GM12878 (cell line): ENCODE measurements around the gene ABI2. TPM values are rescaled to one million over a fixed set of nuclear protein-coding genes. Genes with fewer than 3 reads are reported as not detected.

Source experiments
- ATAC-seq: fragments of 200-7000 bp; cut with Tn5 transposase; 3 replicates; pipeline ENCODE4 v1.9.1; 2020; ENCODE audit warnings: mild to moderate bottlenecking, moderate library complexity
- BruUV-seq: library from RNA; stranded (reverse); fragments of 400-500 nt; replicated peaks from 2 replicates; lab custom pipeline; 2021; lab: Mats Ljungman, UMichigan
- CTCF ChIA-PET: fragments of 300-600 bp; sonication (Branson Sonifier 250); formaldehyde crosslinking; extraction: SDS; loops from one replicate; lab custom pipeline; 2021; ENCODE audit warnings: inconsistent platforms; lab: Yijun Ruan, JAX
- POLR2A ChIA-PET: fragments of 350-600 bp; formaldehyde crosslinking; extraction: SDS; loops from one replicate; lab custom pipeline; 2021; ENCODE audit warnings: inconsistent platforms; lab: Charles Lee
- RAD21 ChIA-PET: fragments of 300-600 bp; sonication (Branson Sonifier 250); formaldehyde crosslinking; loops from one replicate; lab custom pipeline; 2023; ENCODE audit warnings: antibody characterized with exemption; ENCODE audit not compliant: unreplicated experiment; lab: Charles Lee
- SMC1A ChIA-PET: fragments of 300-600 bp; sonication (Branson Sonifier 250); formaldehyde crosslinking; loops from one replicate; lab custom pipeline; 2023; ENCODE audit not compliant: unreplicated experiment, uncharacterized antibody; lab: Charles Lee
- DNase-seq: peaks from one replicate; pipeline ENCODE4 v3.0.0-alpha.2; 2011; ENCODE audit warnings: low read depth, low spot score
- FAIRE-seq: peaks from 3 replicates; lab custom pipeline; 2011; peaks lifted over from hg19 to GRCh38; lab: Jason Lieb, UNC
- H2AFZ ChIP-seq: 2 replicates; pipeline ENCODE4 v1.6.0; 2011; ENCODE audit warnings: low read depth, low read length, control low read depth; ENCODE audit not compliant: control insufficient read depth
- H3K27ac ChIP-seq: 2 replicates; pipeline ENCODE4 v1.5.1; 2011; ENCODE audit warnings: control low read depth; ENCODE audit not compliant: control insufficient read depth, insufficient read depth
- H3K27me3 ChIP-seq, 2 experiments: replicated peaks in 1 of 2; 2 replicates each; pipeline versions ENCODE4 v1.6.0 to v1.6.1; 2011; ENCODE audit warnings: low read length in 1 of 2; ENCODE audit not compliant: control insufficient read depth in 2 of 2, insufficient read depth in 2 of 2
- H3K36me3 ChIP-seq, 2 experiments: 2 replicates each; pipeline ENCODE4 v1.5.1; 2011; ENCODE audit warnings: low read length in 1 of 2; ENCODE audit not compliant: control insufficient read depth in 2 of 2, insufficient read depth in 2 of 2
- H3K4me1 ChIP-seq: 2 replicates; pipeline ENCODE4 v1.6.1; 2011; ENCODE audit warnings: mild to moderate bottlenecking, low read length, moderate library complexity, mixed read lengths; ENCODE audit not compliant: control insufficient read depth, insufficient read depth
- H3K4me2 ChIP-seq: 2 replicates; pipeline ENCODE4 v1.6.0; 2011; ENCODE audit warnings: control low read depth; ENCODE audit not compliant: control insufficient read depth, insufficient read depth
- H3K4me3 ChIP-seq: fragments of 200-600 bp; sonication (generic); 2 replicates; pipeline ENCODE4 v1.5.1; 2016
- H3K79me2 ChIP-seq: 2 replicates; pipeline ENCODE4 v1.6.0; 2011; ENCODE audit warnings: low read length; ENCODE audit not compliant: control insufficient read depth, insufficient read depth
- H3K9ac ChIP-seq: 2 replicates; pipeline ENCODE4 v1.8.0; 2011; ENCODE audit warnings: low read length, control low read depth, mixed read lengths; ENCODE audit not compliant: control insufficient read depth, insufficient read depth
- H3K9me3 ChIP-seq: replicated peaks from 3 replicates; pipeline ENCODE4 v1.5.1; 2011; ENCODE audit warnings: mild to moderate bottlenecking, low read length; ENCODE audit not compliant: control insufficient read depth, insufficient read depth
- H4K20me1 ChIP-seq: 2 replicates; pipeline ENCODE4 v1.6.0; 2011; ENCODE audit not compliant: control insufficient read depth, insufficient read depth
- CHD2 ChIP-seq: IDR thresholded peaks from 2 replicates; pipeline ENCODE4 v1.6.1; 2011; ENCODE audit warnings: low read depth, low read length, improper control_type of control experiment, borderline replicate concordance
- E2F4 ChIP-seq: IDR thresholded peaks from 2 replicates; pipeline ENCODE4 v1.6.1; 2012; ENCODE audit warnings: low read depth, low read length, improper control_type of control experiment
- EGR1 ChIP-seq, 2 experiments: IDR thresholded peaks; 1 replicate in 1 of 2; 2 replicates in 1 of 2; pipeline ENCODE4 v1.6.1; 2011 to 2012; ENCODE audit warnings: low read depth in 2 of 2, low read length in 2 of 2, borderline replicate concordance in 1 of 2, mild to moderate bottlenecking in 1 of 2, moderate library complexity in 1 of 2
- EP300 ChIP-seq, 2 experiments: fragments of 150-350 bp in 1 of 2; IDR thresholded peaks; 2 replicates each; pipeline ENCODE4 v1.6.1; 2011 to 2012; ENCODE audit warnings: low read depth in 2 of 2, low read length in 2 of 2, borderline replicate concordance in 1 of 2, improper control_type of control experiment in 1 of 2, inconsistent platforms in 1 of 2; ENCODE audit not compliant: control insufficient read depth in 1 of 2
- FOS ChIP-seq: IDR thresholded peaks from 3 replicates; pipeline ENCODE4 v1.6.1; 2011; ENCODE audit warnings: borderline replicate concordance; ENCODE audit not compliant: insufficient read length; ENCODE audit errors: extremely low read depth
- POLR2AphosphoS2 ChIP-seq: IDR thresholded peaks from 2 replicates; pipeline ENCODE4 v1.6.1; 2011; ENCODE audit warnings: low read depth, mild to moderate bottlenecking, low read length, improper control_type of control experiment, moderate library complexity
- RFX5 ChIP-seq: IDR thresholded peaks from 2 replicates; pipeline ENCODE4 v1.6.1; 2011; ENCODE audit warnings: low read depth, low read length, improper control_type of control experiment
- RUNX3 ChIP-seq: IDR thresholded peaks from 2 replicates; pipeline ENCODE4 v1.6.1; 2012; ENCODE audit warnings: low read length, inconsistent platforms
- SIX5 ChIP-seq: IDR thresholded peaks from 2 replicates; pipeline ENCODE4 v1.6.1; 2011; ENCODE audit warnings: mild to moderate bottlenecking, low read depth, low read length, moderate library complexity; ENCODE audit not compliant: severe bottlenecking
- SMAD1 ChIP-seq: fragments of 450-650 bp; IDR thresholded peaks from 2 replicates; pipeline ENCODE4 v1.6.1; 2018; ENCODE audit warnings: mild to moderate bottlenecking, low read depth; ENCODE audit not compliant: partially characterized antibody
- WGBS: methylation state at CpG from one replicate; pipeline ENCODE4 v1.1.6; 2016; ENCODE audit warnings: low lambda C conversion rate; ENCODE audit not compliant: insufficient replicate concordance, insufficient coverage; ENCODE audit errors: missing lambda C conversion rate; 5-methylcytosine and 5-hydroxymethylcytosine counted together
- in situ Hi-C: fragments of 300-500 bp; cut with MboI; formaldehyde crosslinking; loops from 9 replicates; pipeline ENCODE4 v1.14.3; 2018; ENCODE audit warnings: mixed read lengths
- intact Hi-C: fragments of 100-400 bp; cut with micrococcal nuclease; formaldehyde crosslinking; loops from one replicate; pipeline ENCODE4 v1.14.2; 2022; ENCODE audit not compliant: unreplicated experiment
- polyA plus RNA-seq, 11 experiments: library from polyadenylated mRNA; depleted of rRNA in 4 of 11; unstranded in 6 of 11; stranded (reverse) in 5 of 11; fragments of >200 nt; fragmentation: Nextera tagmentation in 4 of 11; fragmentation: Illumina TruSeq in 1 of 11; extraction: Ambion mirVana in 4 of 11; extraction: Trizol in 1 of 11; gene quantifications; 1 replicate in 1 of 11; 2 replicates in 10 of 11; pipeline versions ENCODE4 v1.2.1 to v1.2.3, GENCODE V29; 2011 to 2016; ENCODE audit warnings: inconsistent platforms in 2 of 11, missing spikeins in 2 of 11, low read depth in 1 of 11
- total RNA-seq, 4 experiments: library from RNA; depleted of rRNA in 3 of 4; stranded (reverse); fragments of >200 nt in 3 of 4; fragmentation: Illumina TruSeq in 1 of 4; extraction: Trizol in 1 of 4; gene quantifications; 2 replicates each; pipeline versions ENCODE4 v1.2.1 to v1.2.3, GENCODE V29; 2013 to 2021

The ABI2 gene
- total and polyA plus RNA-seq, 10 of the 15 experiments (the other 5 are each of a cell fraction or from before 2014, with no cell fraction given) = 8.9 to 44.5 (median 30.3) TPM

- no peaks in the 10 kb centered on the region for H3K79me2 ChIP-seq
- DNase-seq = no peak
- ChIA-PET RAD21 (no interaction called here), POLR2A (no interaction called here), CTCF (no interaction called here), SMC1A (no interaction called here)
- no peak overlapping the region for H2AFZ ChIP-seq
- ATAC-seq = no peak
- FAIRE-seq = no peak
- no TSS peak for BruUV-seq
- no peaks in the 10 kb centered on the region for H4K20me1 ChIP-seq
- in situ Hi-C loops = no loop called here
- TF ChIP-seq RUNX3 = no peak
- TF ChIP-seq FOS = no peak
- no peak for TF ChIP-seq SMAD1
- intact Hi-C loops = no loop called here
- no peak overlapping the region for H3K4me3 ChIP-seq
- no peaks in the 10 kb centered on the region for H3K9me3 ChIP-seq
- H3K4me2 ChIP-seq = no peak overlapping the region
- H3K27me3 ChIP-seq = no peaks in the 10 kb centered on the region
- no peak overlapping the region for H3K9ac ChIP-seq
- no peaks in the 10 kb centered on the region for H3K4me1 ChIP-seq
- H3K27ac ChIP-seq = no peak overlapping the region
- H3K36me3 ChIP-seq = no peaks in the 10 kb centered on the region
Measured at GRCh38 chr2:203461746-203462145, 133.6 kb downstream of the ABI2 start.

GRCh38 chr2:203462308-203462707, 134.1 kb downstream of the ABI2 start:
- H3K79me2 ChIP-seq = no peaks in the 10 kb centered on the region
- CTCF ChIA-PET = no interaction called here
- FAIRE-seq = no peak
- H3K4me3 ChIP-seq = no peak overlapping the region
- SMC1A ChIA-PET = no interaction called here
- H3K36me3 ChIP-seq = no peaks in the 10 kb centered on the region
- no TSS peak for BruUV-seq
- in situ Hi-C loops (no loop called here), intact Hi-C loops (no loop called here)
- H3K27me3 ChIP-seq = no peaks in the 10 kb centered on the region
- RAD21 ChIA-PET = interaction anchor here (0.6 kb wide), 1 partner anchor 10 kb away, joined by 3 read pairs; no protein-coding TSS in a partner anchor
- H3K4me1 ChIP-seq = no peaks in the 10 kb centered on the region
- no peak overlapping the region for H3K9ac ChIP-seq
- TF ChIP-seq E2F4 = no peak
- TF ChIP-seq SIX5 = no peak
- TF ChIP-seq EP300 (IDR thresholded peaks at IDR 0.05; ENCODE audit: borderline replicate concordance in 1 of 2, control insufficient read depth in 1 of 2, low read depth in 2 of 2, low read length in 2 of 2) = no peak
- no peak for TF ChIP-seq FOS
- TF ChIP-seq POLR2AphosphoS2 = no peak
- TF ChIP-seq EGR1 (IDR thresholded peaks at IDR 0.05; ENCODE audit: borderline replicate concordance in 1 of 2, low read depth in 2 of 2, low read length in 2 of 2) = no peak
- no peak for TF ChIP-seq RFX5
- TF ChIP-seq CHD2 = no peak
- TF ChIP-seq, all 136 proteins: peak for 0
- POLR2A ChIA-PET = interaction anchor here (0.7 kb wide), 1 partner anchor 336 kb away, joined by 3 read pairs; no protein-coding TSS in a partner anchor
- DNase-seq (no peak), ATAC-seq (no peak)
- Histone ChIP-seq H4K20me1 (no peaks in the 10 kb centered on the region), H3K9me3 (no peaks in the 10 kb centered on the region), H3K27ac (no peak overlapping the region), H3K4me2 (no peak overlapping the region), H2AFZ (no peak overlapping the region)
- 90% methylated on average over 1 of the region's 1 CpG for WGBS
